OCI-LY1 (cell line): ENCODE results near the gene ZDHHC16.

Experiments used
- EZH2 ChIP-seq: fragments of 200-600 bp; sonication (generic), shearing (Covaris generic); IDR thresholded peaks from 2 replicates; pipeline ENCODE4 v1.8.0; 2017; ENCODE audit warnings: borderline replicate concordance, mixed run types, mild to moderate bottlenecking, antibody characterized with exemption, low read length, moderate library complexity, mixed read lengths
- TF ChIP-seq, protein P1 (sequence below): fragments of 200-600 bp; sonication (generic), shearing (Covaris generic); IDR thresholded peaks from 2 replicates; pipeline ENCODE4 v1.5.1; 2017; ENCODE audit warnings: mild to moderate bottlenecking, antibody characterized with exemption, low read length, moderate library complexity, mixed read lengths

DNA sequence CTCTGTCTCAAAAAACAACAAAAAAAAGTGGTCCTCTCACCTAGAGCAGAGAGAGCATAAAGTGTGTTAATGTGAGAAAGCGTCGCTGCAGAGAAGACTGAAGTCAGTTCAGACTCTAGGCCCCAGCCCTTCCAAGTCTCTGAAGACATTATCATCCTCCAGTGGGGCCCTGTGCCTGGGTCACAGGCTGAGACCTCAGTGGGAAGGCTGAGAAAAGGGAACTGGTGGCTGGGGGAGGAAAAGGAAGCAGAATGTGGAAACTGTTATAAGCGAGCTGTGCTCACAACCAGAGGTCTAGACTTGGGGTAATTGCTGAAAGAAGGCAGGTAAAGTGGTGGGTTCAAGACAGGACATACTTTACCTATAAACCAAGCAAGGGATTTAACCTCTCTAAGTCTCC lies 39.9 kb upstream of the ZDHHC16 start:
- TF ChIP-seq, protein P1, sequence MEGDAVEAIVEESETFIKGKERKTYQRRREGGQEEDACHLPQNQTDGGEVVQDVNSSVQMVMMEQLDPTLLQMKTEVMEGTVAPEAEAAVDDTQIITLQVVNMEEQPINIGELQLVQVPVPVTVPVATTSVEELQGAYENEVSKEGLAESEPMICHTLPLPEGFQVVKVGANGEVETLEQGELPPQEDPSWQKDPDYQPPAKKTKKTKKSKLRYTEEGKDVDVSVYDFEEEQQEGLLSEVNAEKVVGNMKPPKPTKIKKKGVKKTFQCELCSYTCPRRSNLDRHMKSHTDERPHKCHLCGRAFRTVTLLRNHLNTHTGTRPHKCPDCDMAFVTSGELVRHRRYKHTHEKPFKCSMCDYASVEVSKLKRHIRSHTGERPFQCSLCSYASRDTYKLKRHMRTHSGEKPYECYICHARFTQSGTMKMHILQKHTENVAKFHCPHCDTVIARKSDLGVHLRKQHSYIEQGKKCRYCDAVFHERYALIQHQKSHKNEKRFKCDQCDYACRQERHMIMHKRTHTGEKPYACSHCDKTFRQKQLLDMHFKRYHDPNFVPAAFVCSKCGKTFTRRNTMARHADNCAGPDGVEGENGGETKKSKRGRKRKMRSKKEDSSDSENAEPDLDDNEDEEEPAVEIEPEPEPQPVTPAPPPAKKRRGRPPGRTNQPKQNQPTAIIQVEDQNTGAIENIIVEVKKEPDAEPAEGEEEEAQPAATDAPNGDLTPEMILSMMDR: no peak
- TF ChIP-seq EZH2: no peak
